HFF-Myc (cell line): Measurements from ENCODE around the gene DIP2C.
"Not testable (repeated sequence)": the region's sequence is repeated elsewhere in the genome, so short reads cannot be mapped to it uniquely, and the experiment has no call there.

Experiments used
- DNase-seq: peaks from one replicate; pipeline ENCODE4 v3.0.0-alpha.2; 2011; ENCODE audit warnings: low read depth; ENCODE audit errors: extremely low read depth
- H3K4me3 ChIP-seq: replicated peaks from 2 replicates; pipeline ENCODE4 v1.5.1; 2011; ENCODE audit warnings: low read depth, mild to moderate bottlenecking, control low read depth, low read length
- TF ChIP-seq, protein P1 (sequence below): IDR thresholded peaks from 2 replicates; pipeline ENCODE4 v1.5.1; 2012; ENCODE audit warnings: mild to moderate bottlenecking, low read depth, low read length, control low read depth; ENCODE audit errors: missing control alignments

DIP2C gene

DNA sequence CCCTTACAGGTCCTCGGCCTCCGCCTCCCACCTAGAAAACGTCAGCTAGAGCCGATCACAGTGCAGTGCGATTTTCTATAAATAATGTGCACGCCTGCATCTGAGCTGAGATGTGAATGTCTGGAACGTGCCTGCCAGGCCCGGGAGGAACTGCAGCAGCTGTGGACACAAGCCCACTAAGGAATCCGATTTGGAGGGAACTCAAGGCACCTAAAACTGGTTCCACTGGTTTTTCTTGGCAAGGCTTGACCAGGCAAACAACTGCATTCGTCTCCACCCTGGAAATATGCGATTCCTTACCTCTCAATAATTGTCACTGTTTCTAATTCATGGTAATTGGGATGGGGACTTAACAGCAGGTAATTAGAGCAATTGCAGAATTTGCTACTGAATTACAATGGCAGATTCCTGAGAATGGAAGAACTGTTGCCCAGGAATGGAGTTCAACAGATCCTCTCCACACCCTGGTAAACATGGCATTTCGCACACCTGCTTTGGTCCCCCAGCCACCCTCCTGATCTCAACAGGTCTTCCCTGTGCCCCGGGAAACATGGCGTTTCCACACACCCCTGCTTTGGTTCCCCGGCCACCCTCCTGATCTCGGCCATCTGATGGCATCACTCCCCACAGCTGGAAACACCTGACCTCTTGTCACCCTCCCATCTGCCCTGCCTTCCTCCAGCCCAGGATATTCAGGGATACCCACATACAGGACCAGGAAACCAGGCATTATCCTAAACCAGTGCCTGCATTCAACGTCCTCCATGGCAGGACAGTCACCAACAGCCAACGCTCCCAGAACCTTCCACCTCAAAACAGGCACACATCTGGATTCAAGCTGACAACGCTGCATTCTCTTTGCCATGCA, 76.0 kb downstream of the DIP2C start:
- DNase-seq: no peak

DNA sequence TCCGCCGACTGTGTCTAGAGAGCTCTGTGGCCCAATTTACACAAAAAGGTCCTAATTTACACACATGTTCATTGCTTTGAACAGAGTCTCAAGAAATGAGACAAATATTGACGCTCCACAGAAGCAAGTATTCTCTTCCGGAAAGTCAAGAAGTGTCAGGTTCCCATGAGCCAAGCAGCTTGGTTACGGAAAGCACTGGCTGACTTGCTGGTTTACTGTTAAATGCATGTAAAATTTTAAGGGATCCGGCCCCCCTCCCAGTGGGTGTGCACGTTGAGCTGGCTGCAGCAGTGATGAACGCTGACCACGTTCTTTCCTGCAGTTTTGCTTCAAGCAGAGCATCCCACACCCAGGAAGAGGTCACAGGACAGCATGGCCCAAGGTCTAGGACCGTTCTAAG, 76.8 kb downstream of the DIP2C start:
- DNase-seq: no peak
- no peak overlapping the region for H3K4me3 ChIP-seq
- TF ChIP-seq, protein P1, sequence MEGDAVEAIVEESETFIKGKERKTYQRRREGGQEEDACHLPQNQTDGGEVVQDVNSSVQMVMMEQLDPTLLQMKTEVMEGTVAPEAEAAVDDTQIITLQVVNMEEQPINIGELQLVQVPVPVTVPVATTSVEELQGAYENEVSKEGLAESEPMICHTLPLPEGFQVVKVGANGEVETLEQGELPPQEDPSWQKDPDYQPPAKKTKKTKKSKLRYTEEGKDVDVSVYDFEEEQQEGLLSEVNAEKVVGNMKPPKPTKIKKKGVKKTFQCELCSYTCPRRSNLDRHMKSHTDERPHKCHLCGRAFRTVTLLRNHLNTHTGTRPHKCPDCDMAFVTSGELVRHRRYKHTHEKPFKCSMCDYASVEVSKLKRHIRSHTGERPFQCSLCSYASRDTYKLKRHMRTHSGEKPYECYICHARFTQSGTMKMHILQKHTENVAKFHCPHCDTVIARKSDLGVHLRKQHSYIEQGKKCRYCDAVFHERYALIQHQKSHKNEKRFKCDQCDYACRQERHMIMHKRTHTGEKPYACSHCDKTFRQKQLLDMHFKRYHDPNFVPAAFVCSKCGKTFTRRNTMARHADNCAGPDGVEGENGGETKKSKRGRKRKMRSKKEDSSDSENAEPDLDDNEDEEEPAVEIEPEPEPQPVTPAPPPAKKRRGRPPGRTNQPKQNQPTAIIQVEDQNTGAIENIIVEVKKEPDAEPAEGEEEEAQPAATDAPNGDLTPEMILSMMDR: no peak

More for the DNA sequence above, 76.0 kb downstream of the DIP2C start:
- H3K4me3 ChIP-seq: no peak overlapping the region
- TF ChIP-seq, protein P1: no peak

DNA sequence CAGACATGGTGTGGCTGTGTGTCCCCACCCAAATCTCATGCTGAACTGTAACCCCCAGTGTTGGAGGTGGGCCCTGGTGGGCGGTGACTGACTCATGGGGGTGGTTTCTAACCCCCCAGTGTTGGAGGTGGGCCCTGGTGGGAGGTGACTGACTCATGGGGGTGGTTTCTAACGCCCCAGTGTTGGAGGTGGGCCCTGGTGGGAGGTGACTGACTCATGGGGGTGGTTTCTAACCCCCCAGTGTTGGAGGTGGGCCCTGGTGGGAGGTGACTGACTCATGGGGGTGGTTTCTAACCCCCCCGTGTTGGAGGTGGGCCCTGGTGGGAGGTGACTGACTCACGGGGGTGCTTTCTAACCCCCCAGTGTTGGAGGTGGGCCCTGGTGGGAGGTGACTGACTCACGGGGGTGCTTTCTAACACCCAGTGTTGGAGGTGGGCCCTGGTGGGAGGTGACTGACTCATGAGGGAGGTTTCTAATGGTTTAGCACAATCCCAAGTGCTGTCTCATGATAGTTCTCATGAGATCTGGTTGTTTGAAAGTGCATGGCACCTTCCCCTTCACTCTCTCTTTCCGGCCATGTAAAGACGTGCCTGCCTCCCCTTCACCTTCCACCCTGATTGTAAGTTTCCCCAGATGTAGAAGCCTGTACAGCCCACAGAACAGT, 78.7 kb downstream of the DIP2C start:
- not testable (repeated sequence) for H3K4me3 ChIP-seq, DNase-seq

DNA sequence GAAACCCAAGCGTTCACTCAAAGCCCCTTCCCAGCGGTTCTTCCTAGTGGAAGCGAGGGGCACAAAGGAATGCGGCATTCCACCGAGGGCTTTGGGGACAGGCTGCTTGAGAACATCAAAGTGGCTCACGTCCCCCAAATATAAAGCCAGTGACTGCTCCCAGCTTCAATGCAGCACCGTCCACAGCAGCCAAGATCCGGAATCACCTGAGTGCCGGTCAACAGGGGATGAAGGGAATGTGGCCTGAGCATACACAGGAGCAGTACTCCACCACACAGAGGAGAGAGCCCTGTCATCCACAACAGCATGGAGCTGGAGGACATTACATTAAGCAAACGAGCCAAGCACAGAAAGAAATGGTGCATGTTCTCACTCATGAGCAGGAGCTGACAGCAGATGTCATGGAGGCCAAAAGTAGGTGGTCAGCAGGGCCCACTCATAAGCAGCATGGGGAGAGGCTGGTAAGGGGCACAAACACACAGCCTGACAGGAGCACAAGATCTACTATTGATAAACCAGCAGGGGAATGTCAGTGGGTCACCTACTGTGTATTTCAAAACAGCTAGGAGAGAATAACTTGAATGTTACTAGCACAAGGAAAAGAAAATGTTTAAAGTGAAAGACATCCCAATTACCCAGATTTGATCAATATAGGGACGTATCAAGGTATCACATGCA, 79.5 kb downstream of the DIP2C start:
- TF ChIP-seq, protein P1: no peak
- no peak overlapping the region for H3K4me3 ChIP-seq
- DNase-seq: no peak

DNA sequence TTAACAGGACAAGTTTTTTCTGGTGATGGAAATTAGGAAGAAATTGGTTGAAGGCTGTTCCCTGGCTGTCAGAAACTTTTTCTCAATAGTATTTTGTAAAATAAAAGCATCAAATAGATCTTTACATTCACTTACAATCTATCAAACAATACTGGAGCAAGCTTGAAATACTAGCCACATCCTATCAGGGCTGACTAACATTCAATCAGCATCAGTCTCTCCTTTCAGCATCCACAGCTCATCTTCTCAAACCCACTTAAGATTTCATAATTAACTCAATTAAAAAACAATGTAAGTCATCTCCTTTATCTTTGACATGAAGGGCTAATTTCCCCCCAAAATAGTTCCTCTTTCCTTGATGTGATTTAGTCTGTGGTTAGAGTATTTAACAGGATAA, 80.2 kb downstream of the DIP2C start:
- TF ChIP-seq, protein P1: no peak
- DNase-seq: no peak
- H3K4me3 ChIP-seq: no peak overlapping the region

DNA sequence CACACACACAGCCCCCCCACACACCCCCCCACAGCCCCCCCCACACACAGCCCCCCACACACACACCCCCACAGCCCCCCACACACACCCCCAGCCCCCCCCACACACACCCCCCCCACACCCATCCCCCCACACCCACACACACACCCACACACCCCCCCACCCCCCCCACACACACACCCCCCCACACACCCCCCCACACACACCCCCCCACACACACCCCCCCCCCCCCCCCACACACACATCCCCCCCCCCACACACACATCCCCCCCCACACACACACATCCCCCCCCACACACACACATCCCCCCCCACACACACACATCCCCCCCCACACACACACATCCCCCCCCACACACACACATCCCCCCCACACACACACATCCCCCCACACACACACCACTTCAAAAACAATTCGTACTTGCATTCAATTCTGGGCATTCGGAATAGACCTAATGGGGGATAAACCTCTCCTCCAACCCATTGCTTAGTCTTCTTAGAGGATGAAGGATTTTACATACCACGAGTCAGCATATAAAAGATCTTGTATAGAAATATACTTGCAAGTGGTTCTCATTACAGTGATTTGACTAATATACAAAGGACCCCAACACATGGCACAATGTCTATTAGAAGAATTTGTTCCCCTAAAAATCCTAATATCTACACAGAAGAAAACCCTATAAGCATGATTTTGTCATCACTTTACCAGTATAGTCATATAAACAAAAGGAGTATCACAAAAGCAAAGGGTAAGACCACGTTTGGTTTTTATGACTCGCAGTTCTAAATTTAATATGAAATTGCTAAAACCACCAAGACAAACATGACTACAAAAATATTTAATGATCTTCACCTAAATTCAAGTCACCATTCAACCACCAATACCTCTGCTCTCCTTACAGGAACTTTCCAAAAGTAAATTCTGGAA, 80.9 kb downstream of the DIP2C start:
- H3K4me3 ChIP-seq: no peak overlapping the region
- DNase-seq: no peak
- TF ChIP-seq, protein P1: no peak
